SKM-1 (cell line): Measurements from ENCODE around the gene SCYGR2.
"Not testable (repeated sequence)": the region's sequence is repeated elsewhere in the genome, so short reads cannot be mapped to it uniquely, and the experiment has no call there.

Source experiments
- DNase-seq: peaks from one replicate; lab custom pipeline; 2025; ENCODE audit not compliant: unreplicated experiment; lab: John Stamatoyannopoulos, UW

Gene SCYGR2

GRCh38 chr2:227598835-227599503 is at the start of gene SCYGR2:
TSS of gene SCYGR2 (plus strand) at chr2:227598893. CDS start at chr2:227598893, 0 bp downstream.
- DNase-seq, result not testable (repeated sequence)

- DNase-seq, result no peak
These were observed 46.9 kb upstream of the SCYGR2 start for GRCh38 chr2:227551836-227552235.

GRCh38 chr2:227562581-227562980 is 36.1 kb upstream of the SCYGR2 start:
- DNase-seq, result no peak

- DNase-seq, result no peak
These were observed 33.6 kb upstream of the SCYGR2 start for GRCh38 chr2:227565080-227565479.

GRCh38 chr2:227566012-227566411 is 32.7 kb upstream of the SCYGR2 start:
- DNase-seq, result no peak

GRCh38 chr2:227568852-227569169 is 29.9 kb upstream of the SCYGR2 start:
- no peak for DNase-seq

- no peak for DNase-seq
These were observed 28.1 kb upstream of the SCYGR2 start for GRCh38 chr2:227570615-227571014.

- no peak for DNase-seq
These were observed 22.6 kb upstream of the SCYGR2 start for GRCh38 chr2:227576110-227576509.

- DNase-seq, result no peak
These were observed 21.9 kb upstream of the SCYGR2 start for GRCh38 chr2:227576812-227577211.

- no peak for DNase-seq
These were observed 21.1 kb upstream of the SCYGR2 start for GRCh38 chr2:227577555-227577954.

GRCh38 chr2:227578642-227579041 is 20.1 kb upstream of the SCYGR2 start:
- no peak for DNase-seq

- no peak for DNase-seq
These were observed 18.9 kb upstream of the SCYGR2 start for GRCh38 chr2:227579791-227580190.

GRCh38 chr2:227582369-227582768 is 16.3 kb upstream of the SCYGR2 start:
- no peak for DNase-seq

- DNase-seq, result no peak
These were observed 5.9 kb upstream of the SCYGR2 start for GRCh38 chr2:227592694-227593387.

- DNase-seq, result no peak
These were observed 2.9 kb upstream of the SCYGR2 start for GRCh38 chr2:227595797-227596196.

- no peak for DNase-seq
These were observed 1.7 kb upstream of the SCYGR2 start for GRCh38 chr2:227597036-227597435.

- DNase-seq, result no peak
These were observed 695 bp upstream of the SCYGR2 start for GRCh38 chr2:227597998-227598397.

- no peak for DNase-seq
These were observed 3.7 kb downstream of the SCYGR2 start for GRCh38 chr2:227602358-227602757.

GRCh38 chr2:227606476-227606875 is 7.8 kb downstream of the SCYGR2 start:
- no peak for DNase-seq

- no peak for DNase-seq
These were observed 9.2 kb downstream of the SCYGR2 start for GRCh38 chr2:227607941-227608340.

GRCh38 chr2:227608561-227609338 is 10.1 kb downstream of the SCYGR2 start:
- DNase-seq, result peak; percentile 79

GRCh38 chr2:227610123-227610522 is 11.4 kb downstream of the SCYGR2 start:
- DNase-seq, result no peak
